ENCODE data around the gene MANBA.

The MANBA gene

GRCh38 chr4:102616636-102617035 is 144.1 kb downstream of the MANBA start:
- H3K27ac ChIP-seq = no peak overlapping the region
- TF ChIP-seq ZFX (IDR thresholded peaks at IDR 0.05; ENCODE audit: borderline replicate concordance) = no peak
- no peak for TF ChIP-seq CTCF (IDR thresholded peaks at IDR 0.05)

GRCh38 chr4:102614801-102615200 is 146.0 kb downstream of the MANBA start:
- H3K27ac ChIP-seq = no peak overlapping the region
- no peak for TF ChIP-seq ZFX (IDR thresholded peaks at IDR 0.05; ENCODE audit: borderline replicate concordance)
- TF ChIP-seq CTCF (IDR thresholded peaks at IDR 0.05) = no peak

GRCh38 chr4:102612824-102613366 is 147.9 kb downstream of the MANBA start:
- no peak overlapping the region for H3K27ac ChIP-seq
- TF ChIP-seq ZFX (IDR thresholded peaks at IDR 0.05; ENCODE audit: borderline replicate concordance) (no peak), CTCF (IDR thresholded peaks at IDR 0.05) (no peak)

- no peak overlapping the region for H3K27ac ChIP-seq
- TF ChIP-seq ZFX (IDR thresholded peaks at IDR 0.05; ENCODE audit: borderline replicate concordance) = no peak
Observed at GRCh38 chr4:102612210-102612609, 148.6 kb downstream of the MANBA start.

GRCh38 chr4:102610476-102610875 is 150.3 kb downstream of the MANBA start:
- no peak for TF ChIP-seq ZFX (IDR thresholded peaks at IDR 0.05; ENCODE audit: borderline replicate concordance)
- no peak for TF ChIP-seq CTCF (IDR thresholded peaks at IDR 0.05)

GRCh38 chr4:102610007-102610406 is 150.8 kb downstream of the MANBA start:
- no peak overlapping the region for H3K27ac ChIP-seq
- TF ChIP-seq ZFX (IDR thresholded peaks at IDR 0.05; ENCODE audit: borderline replicate concordance) (no peak), CTCF (IDR thresholded peaks at IDR 0.05) (0 out of 2 replicates have a peak, but pooled peaks have one; percentile 21)

More at GRCh38 chr4:102610476-102610875, 150.3 kb downstream of the MANBA start:
- no peak overlapping the region for H3K27ac ChIP-seq

- TF ChIP-seq ZFX (IDR thresholded peaks at IDR 0.05; ENCODE audit: borderline replicate concordance) (no peak), CTCF (IDR thresholded peaks at IDR 0.05) (no peak)
- no peak overlapping the region for H3K27ac ChIP-seq
Observed at GRCh38 chr4:102608190-102608589, 152.6 kb downstream of the MANBA start.

Measured in 22Rv1 (cell line).